HepG2 (cell line): ENCODE measurements around the gene OTULINL. TPM values are rescaled to one million over a fixed set of nuclear protein-coding genes. Genes with fewer than 3 reads are reported as not detected.

ENCODE experiments used
- ATAC-seq: fragments of 200-7000 bp; cut with Tn5 transposase; 3 replicates; pipeline ENCODE4 v1.9.1; 2020; ENCODE audit warnings: mild to moderate bottlenecking, moderate library complexity
- BruUV-seq: library from RNA; stranded (reverse); fragments of 400-500 nt; replicated peaks from 2 replicates; lab custom pipeline; 2021; lab: Mats Ljungman, UMichigan
- CTCF ChIA-PET: fragments of 300-600 bp; formaldehyde crosslinking; extraction: SDS; loops from one replicate; lab custom pipeline; 2021; ENCODE audit warnings: low total read pairs, inconsistent platforms, low intra/inter-chr PET ratio; lab: Yijun Ruan, JAX
- POLR2A ChIA-PET: fragments of 350-600 bp; sonication (Branson Sonifier 250); formaldehyde crosslinking; loops from one replicate; lab custom pipeline; 2020; ENCODE audit warnings: antibody characterized with exemption, inconsistent platforms; lab: Yijun Ruan, JAX
- DNase-seq: peaks from one replicate; pipeline ENCODE4 v3.0.0-alpha.2; 2015; ENCODE audit warnings: low spot score
- FAIRE-seq: peaks from 3 replicates; lab custom pipeline; 2011; peaks lifted over from hg19 to GRCh38; lab: Jason Lieb, UNC
- H2AFZ ChIP-seq: one replicate; pipeline ENCODE4 v1.6.1; 2011; ENCODE audit warnings: low read length, inconsistent platforms
- H3K27ac ChIP-seq: fragments of 300-600 bp; 3 replicates; pipeline ENCODE4 v1.8.0; 2011; ENCODE audit warnings: mixed run types, mild to moderate bottlenecking, mixed read lengths, low read length, inconsistent platforms; ENCODE audit not compliant: insufficient read depth; ENCODE audit errors: extremely low read length
- H3K27me3 ChIP-seq, 2 experiments: fragments of 200-600 bp in 1 of 2; 2 replicates in 1 of 2; 3 replicates in 1 of 2; pipeline versions ENCODE4 v1.6.0 to v1.8.0; 2011; ENCODE audit warnings: low read length in 2 of 2, mild to moderate bottlenecking in 2 of 2, moderate library complexity in 2 of 2, inconsistent platforms in 1 of 2; ENCODE audit not compliant: insufficient read depth in 2 of 2, control insufficient read depth in 1 of 2
- H3K36me3 ChIP-seq, 2 experiments: fragments of 200-600 bp in 1 of 2; replicated peaks in 1 of 2; 2 replicates in 1 of 2; 3 replicates in 1 of 2; pipeline versions ENCODE4 v1.5.1 to v1.8.0; 2011; ENCODE audit warnings: low read length in 2 of 2, inconsistent platforms in 1 of 2; ENCODE audit not compliant: insufficient read depth in 2 of 2, control insufficient read depth in 1 of 2
- H3K4me1 ChIP-seq: 2 replicates; pipeline ENCODE4 v1.5.1; 2012; ENCODE audit warnings: low read length, inconsistent platforms; ENCODE audit not compliant: insufficient read depth
- H3K4me2 ChIP-seq: 2 replicates; pipeline ENCODE4 v1.6.0; 2011; ENCODE audit warnings: low read depth, low read length, inconsistent platforms
- H3K4me3 ChIP-seq, 3 experiments: fragments of 200-600 bp in 1 of 3; sonication (generic), shearing (Covaris generic) in 1 of 3; replicated peaks in 1 of 3; 2 replicates each; pipeline ENCODE4 v1.5.1; 2011 to 2016; ENCODE audit warnings: low read length in 3 of 3, inconsistent platforms in 2 of 3, low read depth in 2 of 3, mild to moderate bottlenecking in 2 of 3, control low read depth in 1 of 3, mixed read lengths in 1 of 3; ENCODE audit not compliant: insufficient read depth in 1 of 3
- H3K79me2 ChIP-seq: one replicate; pipeline ENCODE4 v1.6.1; 2011; ENCODE audit warnings: low read length, inconsistent platforms; ENCODE audit not compliant: insufficient read depth
- H3K9ac ChIP-seq: 2 replicates; pipeline ENCODE4 v1.6.0; 2011; ENCODE audit warnings: mild to moderate bottlenecking, low read depth, low read length, inconsistent platforms; ENCODE audit not compliant: insufficient read depth
- H3K9me3 ChIP-seq: 2 replicates; pipeline ENCODE4 v1.5.1; 2012; ENCODE audit warnings: mild to moderate bottlenecking, low read length
- H4K20me1 ChIP-seq: 2 replicates; pipeline ENCODE4 v1.6.0; 2011; ENCODE audit warnings: inconsistent platforms, mild to moderate bottlenecking, low read length, moderate library complexity; ENCODE audit not compliant: insufficient read depth
- BCL6 ChIP-seq: IDR thresholded peaks from 2 replicates; pipeline ENCODE4 v1.6.1; 2016; ENCODE audit warnings: missing genetic modification reagents, missing compliant biosample characterization
- CBX2 ChIP-seq, 2 experiments: fragments of 200-600 bp in 1 of 2; sonication (generic); formaldehyde crosslinking in 1 of 2; IDR thresholded peaks; 2 replicates each; pipeline versions ENCODE4 v1.7.0 to v1.8.1; 2018 to 2022; ENCODE audit warnings: low read depth in 2 of 2, low read length in 1 of 2, mild to moderate bottlenecking in 1 of 2, missing genetic modification reagents in 1 of 2
- GMEB1 ChIP-seq: sonication (generic); formaldehyde crosslinking; IDR thresholded peaks from 2 replicates; pipeline ENCODE4 v1.5.1; 2020; ENCODE audit warnings: missing genetic modification reagents, mild to moderate bottlenecking, borderline replicate concordance
- JDP2 ChIP-seq: sonication (generic); formaldehyde crosslinking; IDR thresholded peaks from 2 replicates; pipeline ENCODE4 v1.8.1; 2022; ENCODE audit warnings: missing genetic modification reagents, borderline replicate concordance
- MED13 ChIP-seq: sonication (generic); formaldehyde crosslinking; IDR thresholded peaks from 2 replicates; pipeline ENCODE4 v1.5.0; 2020; ENCODE audit warnings: missing genetic modification reagents
- NFYC ChIP-seq: IDR thresholded peaks from 2 replicates; pipeline ENCODE4 v1.6.1; 2016; ENCODE audit warnings: missing genetic modification reagents, missing compliant biosample characterization
- PCBP2 ChIP-seq: fragments of 200-400 bp; formaldehyde crosslinking; optimal IDR thresholded peaks from 2 replicates; pipeline ENCODE3; 2018; ENCODE audit warnings: low read length, low read depth; ENCODE audit not compliant: poor library complexity, severe bottlenecking
- PPARG ChIP-seq: conservative IDR thresholded peaks from 2 replicates; pipeline ENCODE4 v1.6.1; 2016; ENCODE audit warnings: missing biosample characterization, missing genetic modification reagents
- SP4 ChIP-seq: sonication (generic); formaldehyde crosslinking; IDR thresholded peaks from 2 replicates; pipeline ENCODE4 v1.8.1; 2023; ENCODE audit warnings: mild to moderate bottlenecking, missing genetic modification reagents
- TSC22D2 ChIP-seq: sonication (generic); formaldehyde crosslinking; IDR thresholded peaks from 2 replicates; pipeline ENCODE4 v1.5.1; 2020; ENCODE audit warnings: missing genetic modification reagents, mild to moderate bottlenecking, borderline replicate concordance
- ZFP41 ChIP-seq: sonication (generic); formaldehyde crosslinking; IDR thresholded peaks from 2 replicates; pipeline ENCODE4 v1.4.0; 2020; ENCODE audit warnings: mild to moderate bottlenecking, missing genetic modification reagents, borderline replicate concordance
- ZNF639 ChIP-seq: conservative IDR thresholded peaks from 2 replicates; pipeline ENCODE4 v1.6.1; 2018; ENCODE audit warnings: missing genetic modification reagents
- ZNF768 ChIP-seq: sonication (generic); formaldehyde crosslinking; IDR thresholded peaks from 2 replicates; pipeline ENCODE4 v1.4.0; 2020; ENCODE audit warnings: missing genetic modification reagents
- WGBS: methylation state at CpG from one replicate; pipeline ENCODE4 v1.1.6; 2017; ENCODE audit warnings: low lambda C conversion rate; 5-methylcytosine and 5-hydroxymethylcytosine counted together
- in situ Hi-C: cut with HindIII; loops from 2 replicates; pipeline ENCODE4 v1.10.0; 2017; ENCODE audit warnings: low pct_unique_long_range_greater_than_20kb; ENCODE audit not compliant: extremely low pct_ligation_motif_present
- intact Hi-C: fragments of 100-400 bp; cut with micrococcal nuclease; formaldehyde crosslinking; loops from one replicate; pipeline ENCODE4 v1.10.0; 2022; ENCODE audit not compliant: unreplicated experiment
- polyA plus RNA-seq, 8 experiments: library from polyadenylated mRNA; depleted of rRNA in 3 of 8; stranded (reverse) in 7 of 8; unstranded in 1 of 8; fragments of >200 nt; fragmentation: Illumina TruSeq in 4 of 8; extraction: Trizol in 4 of 8; gene quantifications; 2 replicates each; pipeline versions ENCODE4 v1.2.1 to v1.2.3, GENCODE V29; 2011 to 2016; ENCODE audit warnings: low read depth in 4 of 8, missing spikeins in 1 of 8, mixed read lengths in 1 of 8; ENCODE audit not compliant: insufficient read depth in 1 of 8
- total RNA-seq, 5 experiments: library from RNA; depleted of rRNA; stranded (reverse); fragments of >200 nt; fragmentation: Illumina TruSeq; extraction: Trizol; gene quantifications; 2 replicates each; pipeline ENCODE4 v1.2.3, GENCODE V29; 2016; ENCODE audit warnings: low read depth in 1 of 5

The OTULINL gene
- total and polyA plus RNA-seq, 2 of the 13 experiments (the other 11 are each of a cell fraction or from before 2014, with no cell fraction given) = 0.04 to 0.40 TPM

GRCh38 chr5:14581106-14581890 lies at the start of gene OTULINL (continued):
- no peak for TF ChIP-seq PCBP2
- peak; percentile 39 for TF ChIP-seq BCL6
- no peak for TF ChIP-seq MED13 (CRISPR knock-in tag)
- 0 out of 2 replicates have a peak, but pooled peaks have one; percentile 30 for TF ChIP-seq CBX2 (IDR thresholded peaks at IDR 0.05; ENCODE audit: low read depth, low read length)
- TF ChIP-seq CBX2 (CRISPR knock-in tag; IDR thresholded peaks at IDR 0.05; ENCODE audit: low read depth) = no peak
- peak; percentile 63 for TF ChIP-seq SP4 (CRISPR knock-in tag)
- peak; percentile 21; the same call in 1 of the 2 replicates for TF ChIP-seq ZNF768 (CRISPR knock-in tag)
- TF ChIP-seq NFYC (CRISPR knock-in tag) = peak; percentile 82

- CTCF ChIA-PET = no interaction called here
- in situ Hi-C loops (no loop called here), intact Hi-C loops (no loop called here)
- Histone ChIP-seq H2AFZ (no peak overlapping the region), H3K4me2 (no peak overlapping the region), H3K27me3 (peaks cover 0 to 4% of the 10 kb centered on the region in 2 experiments; a peak in 2 of 5 replicates), H3K9me3 (no peaks in the 10 kb centered on the region), H3K4me1 (no peaks in the 10 kb centered on the region), H3K9ac (no peak overlapping the region), H3K36me3 (no peaks in the 10 kb centered on the region), H3K27ac (no peak overlapping the region), H3K79me2 (no peaks in the 10 kb centered on the region), H3K4me3 (no peak overlapping the region), H4K20me1 (no peaks in the 10 kb centered on the region)
- ATAC-seq (no peak), DNase-seq (no peak), FAIRE-seq (no peak)
- BruUV-seq = no TSS peak
- WGBS = 0% methylated on average over 2 of the region's 3 CpGs
- POLR2A ChIA-PET = no interaction called here
- TF ChIP-seq PPARG (CRISPR knock-in tag) = no peak
- TF ChIP-seq ZFP41 (CRISPR knock-in tag) = no peak
- TF ChIP-seq GMEB1 (CRISPR knock-in tag) = no peak
- no peak for TF ChIP-seq JDP2 (CRISPR knock-in tag)
- no peak for TF ChIP-seq TSC22D2 (CRISPR knock-in tag)
- no peak for TF ChIP-seq ZNF639 (CRISPR knock-in tag)
Observed at GRCh38 chr5:14532180-14532579, 49.4 kb upstream of the OTULINL start.
